Measurements from ENCODE around the gene KCNJ1. TPM values are rescaled to one million over a fixed set of nuclear protein-coding genes. Genes with fewer than 3 reads are reported as not detected.

The KCNJ1 gene
- total and polyA plus RNA-seq, 2 donors (not counting 3 experiments of a cell fraction or from before 2014, with no cell fraction given): not detected

GRCh38 chr11:128893578-128894285 is 26.6 kb upstream of the KCNJ1 start:
- H3K4me1 ChIP-seq (ENCODE audit: control insufficient read depth, extremely low read depth, insufficient read depth, low read length): peaks cover 5% of the 10 kb centered on the region
- no peaks in the 10 kb centered on the region for H3K36me3 ChIP-seq (ENCODE audit: control insufficient read depth in 2 of 2, extremely low read depth in 1 of 2, insufficient read depth in 2 of 2, low read length in 2 of 2)
- no peak for DNase-seq (ENCODE audit: low read depth, low spot score)
- CTCF ChIA-PET: interaction anchor here (1.6 to 11.2 kb wide), 4 partner anchors 9 to 61 kb away, joined by 6 to 951 read pairs (median 36); no protein-coding TSS in a partner anchor
- no peak overlapping the region for H3K4me3 ChIP-seq (replicated peaks in 1 of 3; ENCODE audit: insufficient read depth in 1 of 3, low read depth in 1 of 3, low read length in 3 of 3)
- TF ChIP-seq POLR2AphosphoS5 (IDR thresholded peaks at IDR 0.05; ENCODE audit: insufficient read depth, low read depth, low read length): no peak
- no peak overlapping the region for H3K27ac ChIP-seq (ENCODE audit: insufficient read depth, low read depth, low read length)
- POLR2A ChIA-PET: no interaction called here
- no peaks in the 10 kb centered on the region for H3K9me1 ChIP-seq (replicated peaks; ENCODE audit: control insufficient read depth, extremely low read depth, insufficient read depth, low read length)
- no TSS peak for BruUV-seq (replicated peaks)
- no peak overlapping the region for H3K9ac ChIP-seq (replicated peaks; ENCODE audit: extremely low read depth, insufficient read depth, low read length)
- H4K20me1 ChIP-seq (replicated peaks; ENCODE audit: control insufficient read depth, extremely low read depth, insufficient read depth, low read length): no peaks in the 10 kb centered on the region
- H3K9me3 ChIP-seq (replicated peaks; ENCODE audit: control insufficient read depth, insufficient read depth, low read length): no peaks in the 10 kb centered on the region
- H3K27me3 ChIP-seq (ENCODE audit: control insufficient read depth in 2 of 2, insufficient read depth in 2 of 2, low read length in 2 of 2): peaks cover 15 to 21% of the 10 kb centered on the region in 2 experiments
- H3K79me2 ChIP-seq (ENCODE audit: control insufficient read depth, insufficient read depth, low read length): no peaks in the 10 kb centered on the region
- FAIRE-seq: no peak
- H3K4me2 ChIP-seq (ENCODE audit: insufficient read depth, low read length): no peak overlapping the region
- intact Hi-C loops (cut with micrococcal nuclease) (no loop called here), dilution Hi-C loops (cut with MboI; ENCODE audit: extremely low pct_ligation_motif_present, low sequenced_read_pairs) (no loop called here)
- H2AFZ ChIP-seq (ENCODE audit: low read depth, low read length): no peak overlapping the region

- H3K27me3 ChIP-seq (ENCODE audit: control insufficient read depth in 2 of 2, insufficient read depth in 2 of 2, low read length in 2 of 2): peaks cover 22 to 28% of the 10 kb centered on the region in 2 experiments
- intact Hi-C loops (cut with micrococcal nuclease): no loop called here
- DNase-seq (ENCODE audit: low read depth, low spot score): no peak
- BruUV-seq (replicated peaks): no TSS peak
- H3K27ac ChIP-seq (ENCODE audit: insufficient read depth, low read depth, low read length): no peak overlapping the region
- dilution Hi-C loops (cut with MboI; ENCODE audit: extremely low pct_ligation_motif_present, low sequenced_read_pairs): no loop called here
- no peak overlapping the region for H3K4me3 ChIP-seq (replicated peaks in 1 of 3; ENCODE audit: insufficient read depth in 1 of 3, low read depth in 1 of 3, low read length in 3 of 3)
- FAIRE-seq: no peak
- H2AFZ ChIP-seq (ENCODE audit: low read depth, low read length): no peak overlapping the region
- no peaks in the 10 kb centered on the region for H3K36me3 ChIP-seq (ENCODE audit: control insufficient read depth in 2 of 2, extremely low read depth in 1 of 2, insufficient read depth in 2 of 2, low read length in 2 of 2)
- H4K20me1 ChIP-seq (replicated peaks; ENCODE audit: control insufficient read depth, extremely low read depth, insufficient read depth, low read length): no peaks in the 10 kb centered on the region
- TF ChIP-seq MAX (IDR thresholded peaks at IDR 0.05; ENCODE audit: insufficient read depth, insufficient read length) (no peak), CTCF (IDR thresholded peaks at IDR 0.05; ENCODE audit: extremely low read depth in 1 of 2, insufficient read depth in 1 of 2, low read depth in 1 of 2, low read length in 2 of 2) (no peak), JUN (IDR thresholded peaks at IDR 0.05; ENCODE audit: borderline replicate concordance, insufficient read depth, insufficient read length, low read depth) (no peak), POLR2AphosphoS5 (IDR thresholded peaks at IDR 0.05; ENCODE audit: insufficient read depth, low read depth, low read length) (no peak), EZH2 (IDR thresholded peaks at IDR 0.05; ENCODE audit: borderline replicate concordance, low read depth, low read length, severe bottlenecking) (no peak), POLR2A (IDR thresholded peaks at IDR 0.05; ENCODE audit: low read depth, low read length) (no peak), FOS (IDR thresholded peaks at IDR 0.05; ENCODE audit: borderline replicate concordance, insufficient read depth, low read length) (no peak), GATA2 (IDR thresholded peaks at IDR 0.05; ENCODE audit: insufficient read depth, insufficient read length, low read depth, low read length) (no peak), MYC (IDR thresholded peaks at IDR 0.05; ENCODE audit: low read depth, low read length) (no peak)
- peaks cover 5% of the 10 kb centered on the region for H3K4me1 ChIP-seq (ENCODE audit: control insufficient read depth, extremely low read depth, insufficient read depth, low read length)
- no peaks in the 10 kb centered on the region for H3K79me2 ChIP-seq (ENCODE audit: control insufficient read depth, insufficient read depth, low read length)
- H3K9me1 ChIP-seq (replicated peaks; ENCODE audit: control insufficient read depth, extremely low read depth, insufficient read depth, low read length): no peaks in the 10 kb centered on the region
- POLR2A ChIA-PET: no interaction called here
- H3K9me3 ChIP-seq (replicated peaks; ENCODE audit: control insufficient read depth, insufficient read depth, low read length): no peaks in the 10 kb centered on the region
- CTCF ChIA-PET: interaction anchor here (0.9 to 11.2 kb wide), 6 partner anchors 8 to 71 kb away, joined by 4 to 951 read pairs (median 17); no protein-coding TSS in a partner anchor
- no peak overlapping the region for H3K4me2 ChIP-seq (ENCODE audit: insufficient read depth, low read length)
- no peak overlapping the region for H3K9ac ChIP-seq (replicated peaks; ENCODE audit: extremely low read depth, insufficient read depth, low read length)
Observed at GRCh38 chr11:128892866-128893565, 25.9 kb upstream of the KCNJ1 start.
